NK-92 treated with Interleukin-12 subunit alpha and Interleukin-12 subunit beta, amount 100 ng/mL, for 24 hours (cell line): ENCODE data around the gene SREK1.
"Not testable (repeated sequence)": the region's sequence is repeated elsewhere in the genome, so short reads cannot be mapped to it uniquely, and the experiment has no call there.

Experiments used
- DNase-seq: peaks from one replicate; lab custom pipeline; 2025; lab: John Stamatoyannopoulos, UW

The SREK1 gene, protein sequence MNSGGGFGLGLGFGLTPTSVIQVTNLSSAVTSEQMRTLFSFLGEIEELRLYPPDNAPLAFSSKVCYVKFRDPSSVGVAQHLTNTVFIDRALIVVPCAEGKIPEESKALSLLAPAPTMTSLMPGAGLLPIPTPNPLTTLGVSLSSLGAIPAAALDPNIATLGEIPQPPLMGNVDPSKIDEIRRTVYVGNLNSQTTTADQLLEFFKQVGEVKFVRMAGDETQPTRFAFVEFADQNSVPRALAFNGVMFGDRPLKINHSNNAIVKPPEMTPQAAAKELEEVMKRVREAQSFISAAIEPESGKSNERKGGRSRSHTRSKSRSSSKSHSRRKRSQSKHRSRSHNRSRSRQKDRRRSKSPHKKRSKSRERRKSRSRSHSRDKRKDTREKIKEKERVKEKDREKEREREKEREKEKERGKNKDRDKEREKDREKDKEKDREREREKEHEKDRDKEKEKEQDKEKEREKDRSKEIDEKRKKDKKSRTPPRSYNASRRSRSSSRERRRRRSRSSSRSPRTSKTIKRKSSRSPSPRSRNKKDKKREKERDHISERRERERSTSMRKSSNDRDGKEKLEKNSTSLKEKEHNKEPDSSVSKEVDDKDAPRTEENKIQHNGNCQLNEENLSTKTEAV

DNA sequence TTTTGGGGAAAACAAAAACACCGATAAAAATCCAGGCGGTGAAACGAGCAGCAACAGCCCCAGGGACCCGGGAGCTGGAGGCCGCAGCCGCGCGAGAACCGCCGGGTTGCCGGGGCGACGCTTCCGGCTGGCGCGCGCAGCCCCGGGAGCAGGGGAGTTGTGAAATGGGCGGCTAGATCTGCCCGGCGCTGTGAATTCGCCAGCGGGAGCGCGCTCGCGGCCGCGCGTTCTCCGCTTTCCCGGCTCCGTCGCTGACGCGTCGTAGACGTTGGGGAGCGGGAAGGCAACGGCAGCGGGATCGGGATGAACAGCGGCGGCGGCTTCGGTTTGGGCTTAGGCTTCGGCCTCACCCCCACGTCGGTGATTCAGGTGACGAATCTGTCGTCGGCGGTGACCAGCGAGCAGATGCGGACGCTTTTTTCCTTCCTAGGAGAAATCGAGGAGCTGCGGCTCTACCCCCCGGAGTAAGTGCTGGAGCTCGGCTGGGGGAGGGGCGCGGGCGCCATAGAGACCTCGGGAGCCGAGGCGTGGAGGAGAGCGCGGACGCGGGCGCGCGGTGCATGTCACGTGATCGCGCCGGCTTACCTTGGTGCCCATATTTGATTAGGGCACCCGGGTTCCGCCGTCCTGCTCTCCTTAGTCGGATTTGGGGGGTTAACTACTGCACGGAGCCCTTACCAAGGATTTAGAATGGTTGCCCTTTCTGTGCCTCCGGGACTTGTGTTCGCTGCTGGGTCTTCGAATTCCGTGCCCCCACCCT, at the start of gene SREK1:
Gene SREK1 (plus strand): TSS at position 227 of the 760 bp plus-strand sequence. CDS start 77 bp downstream, at position 304.
- DNase-seq: peak; percentile 83

DNA sequence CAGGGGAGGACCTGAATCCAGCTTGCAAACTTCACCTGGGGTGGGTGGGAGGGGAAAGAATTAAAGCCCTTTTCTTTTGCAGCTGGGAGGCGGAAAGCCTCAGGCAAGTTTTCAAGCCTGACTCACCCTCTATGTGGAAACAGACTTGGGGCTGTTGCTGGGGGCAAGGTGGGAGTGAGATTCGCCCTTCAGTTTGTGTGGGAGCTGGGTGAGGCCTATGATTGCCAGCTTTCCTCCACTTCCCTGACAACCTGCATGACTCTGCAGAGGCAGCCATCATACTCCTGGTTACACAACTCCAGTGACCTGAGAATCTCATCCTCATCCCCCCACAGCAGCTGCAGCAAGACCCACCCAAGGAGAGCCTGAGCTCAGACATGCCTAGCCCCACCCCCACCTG, 43.2 kb upstream of the SREK1 start:
- DNase-seq: no peak

DNA sequence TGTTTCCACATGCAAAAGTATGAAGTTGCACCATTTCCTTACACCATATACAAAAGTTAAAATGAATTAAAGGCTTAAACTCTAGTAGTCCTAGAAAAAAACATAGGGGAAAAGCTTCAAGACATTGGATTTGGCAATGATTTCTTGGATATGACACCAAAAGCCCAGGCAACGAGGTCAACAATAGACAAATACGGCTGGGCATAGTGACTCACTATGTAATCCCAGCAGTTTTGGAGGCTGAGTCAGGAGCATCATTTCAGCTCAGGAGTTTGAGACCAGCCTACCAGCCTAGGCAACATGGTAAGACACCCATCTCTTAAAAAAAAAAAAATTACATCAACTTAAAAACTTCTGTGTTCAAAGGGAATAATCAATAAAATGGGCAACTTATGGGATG, 30.9 kb upstream of the SREK1 start:
- no peak for DNase-seq

DNA sequence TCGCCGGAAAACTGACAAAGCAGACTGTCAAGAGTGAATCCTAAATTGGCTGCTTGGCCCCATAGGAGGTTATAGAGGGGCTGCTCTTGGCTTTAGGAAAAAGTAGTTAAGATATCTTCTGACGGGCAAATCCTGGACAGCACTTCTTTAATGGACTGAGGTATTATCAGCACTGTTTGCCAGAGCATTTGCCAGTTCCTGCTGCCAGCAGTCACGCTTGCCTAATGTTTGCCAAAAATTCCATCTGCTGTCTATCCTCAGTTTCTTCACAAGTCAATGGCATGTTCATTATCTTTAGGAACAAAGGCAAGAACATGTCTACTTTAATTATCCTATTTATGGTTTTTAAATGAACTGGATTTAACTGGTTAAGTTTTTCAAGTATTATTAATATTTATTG, 25.8 kb upstream of the SREK1 start:
- DNase-seq: no peak

DNA sequence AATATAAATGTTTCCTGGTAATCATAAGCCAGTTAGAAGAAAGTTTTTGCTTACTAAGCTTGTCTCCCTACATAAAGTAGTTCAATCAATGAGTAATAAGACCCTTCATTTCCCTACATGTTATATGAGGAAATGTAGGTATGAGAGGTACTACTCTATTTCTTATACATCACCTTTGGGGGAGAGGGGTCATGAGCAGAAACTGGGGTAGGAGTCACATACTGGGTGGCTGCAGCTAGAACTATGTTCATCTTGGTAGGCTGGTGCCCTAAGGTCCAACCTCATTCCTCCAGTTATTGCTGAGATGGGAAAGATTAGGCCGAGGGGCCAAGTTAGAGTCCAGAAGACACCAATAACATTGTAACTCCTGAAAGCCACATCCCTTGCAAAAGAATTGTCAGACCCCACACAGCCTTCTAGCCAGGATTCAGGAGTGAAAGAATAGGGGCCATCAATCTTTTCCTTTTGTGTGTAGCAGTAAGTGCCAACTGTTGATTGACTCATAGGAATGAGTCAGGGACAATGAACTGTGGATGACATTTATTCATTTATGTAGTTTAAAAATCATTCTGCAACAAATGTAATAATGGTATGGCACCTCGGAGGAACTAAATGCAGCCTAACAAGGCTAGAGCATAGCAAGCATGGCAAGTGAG, 21.6 kb upstream of the SREK1 start:
- no peak for DNase-seq

DNA sequence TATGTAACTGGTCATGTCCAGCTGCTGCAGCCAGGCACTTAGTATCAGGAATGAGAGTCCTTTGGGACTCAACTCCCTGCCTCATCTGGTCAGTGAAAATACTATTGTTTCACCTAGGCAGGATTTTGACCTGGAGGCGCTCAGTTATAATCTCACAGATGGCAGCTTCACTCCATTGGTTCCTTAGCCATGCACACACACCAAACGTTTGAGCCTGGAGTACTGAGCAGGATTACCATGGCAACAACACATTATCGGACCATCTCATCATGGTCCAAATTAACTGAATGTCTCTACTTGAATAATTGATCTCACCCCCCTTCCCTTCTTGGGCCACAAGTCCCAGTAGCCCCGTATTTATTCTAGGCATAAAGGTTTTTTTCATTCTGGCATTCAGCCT, 15.0 kb upstream of the SREK1 start:
- DNase-seq: no peak

DNA sequence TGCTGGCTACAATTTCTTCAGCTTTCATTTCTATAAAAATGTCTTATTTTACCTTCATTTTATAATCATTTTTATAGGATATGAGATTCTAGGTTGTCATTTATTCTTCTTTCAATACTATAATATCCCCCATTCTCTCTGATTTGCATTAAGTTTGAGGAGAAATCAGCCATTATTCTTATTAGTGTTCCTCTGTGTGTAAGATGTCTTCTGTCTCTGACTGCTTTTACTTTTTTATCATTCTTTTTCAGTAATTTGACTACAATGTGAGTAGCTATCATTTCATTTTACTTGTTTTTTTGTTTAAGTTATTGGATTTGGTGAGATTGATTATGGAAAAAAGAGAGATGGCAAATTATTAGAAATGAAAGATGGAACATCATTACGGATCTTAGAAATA, 13.6 kb upstream of the SREK1 start:
- DNase-seq: no peak

DNA sequence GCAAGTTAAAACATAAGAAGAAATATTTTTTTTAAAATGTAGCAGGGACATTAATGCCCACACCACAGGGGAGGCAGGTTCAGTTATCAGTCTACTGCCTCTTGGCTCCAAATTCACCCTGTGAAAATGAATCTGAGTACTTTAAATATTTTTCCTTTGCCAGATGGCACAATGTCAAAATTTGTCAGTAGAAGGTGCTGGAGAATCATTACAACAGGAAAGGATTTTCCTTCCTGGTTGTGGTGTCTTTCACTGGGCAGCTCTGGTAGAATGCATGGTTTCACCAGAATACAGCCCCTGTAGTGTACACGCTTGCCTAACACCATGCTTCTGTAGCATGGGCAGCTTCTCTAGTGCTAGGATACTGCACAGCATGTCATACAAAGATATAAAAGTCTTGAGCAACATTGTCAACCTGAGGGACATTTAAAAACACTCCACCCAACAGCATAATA, 9.7 kb upstream of the SREK1 start:
- DNase-seq: no peak

DNA sequence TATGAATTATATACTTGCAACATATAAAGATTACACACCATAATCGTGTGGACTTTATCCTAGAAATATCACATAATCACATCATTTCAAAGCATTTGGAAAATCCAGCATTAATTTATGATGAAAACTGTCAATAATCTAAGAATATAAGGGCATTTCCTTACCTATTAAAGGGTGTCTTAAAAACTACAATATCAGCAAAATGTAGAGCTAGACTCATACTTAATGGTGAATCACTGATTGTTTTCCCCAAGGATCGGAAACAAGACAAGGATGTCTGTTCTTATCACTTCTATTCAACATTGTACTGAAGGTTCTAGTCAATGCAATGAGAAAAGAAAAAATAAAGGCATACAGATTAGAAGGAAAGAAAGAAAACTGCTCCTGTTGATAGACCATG, 8.0 kb upstream of the SREK1 start:
- no peak for DNase-seq

DNA sequence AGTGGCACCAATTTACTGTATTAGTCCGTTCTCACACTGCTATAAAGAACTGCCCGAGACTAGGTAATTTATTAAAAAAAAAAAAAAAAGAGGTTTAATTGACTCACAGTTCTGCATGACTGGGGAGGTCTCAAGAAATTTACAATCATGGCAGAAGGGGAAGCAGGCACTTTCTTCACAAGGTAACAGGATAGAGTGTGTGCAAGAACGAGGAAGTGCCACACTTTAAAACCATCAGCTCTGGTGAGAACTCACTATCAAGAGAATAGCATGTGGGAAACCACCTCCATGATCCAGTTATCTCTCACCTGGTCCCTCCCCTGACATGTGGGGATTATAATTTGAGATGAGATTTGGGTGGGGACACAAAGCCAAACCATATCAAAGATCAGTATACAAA, 7.2 kb upstream of the SREK1 start:
- DNase-seq: not testable (repeated sequence)

DNA sequence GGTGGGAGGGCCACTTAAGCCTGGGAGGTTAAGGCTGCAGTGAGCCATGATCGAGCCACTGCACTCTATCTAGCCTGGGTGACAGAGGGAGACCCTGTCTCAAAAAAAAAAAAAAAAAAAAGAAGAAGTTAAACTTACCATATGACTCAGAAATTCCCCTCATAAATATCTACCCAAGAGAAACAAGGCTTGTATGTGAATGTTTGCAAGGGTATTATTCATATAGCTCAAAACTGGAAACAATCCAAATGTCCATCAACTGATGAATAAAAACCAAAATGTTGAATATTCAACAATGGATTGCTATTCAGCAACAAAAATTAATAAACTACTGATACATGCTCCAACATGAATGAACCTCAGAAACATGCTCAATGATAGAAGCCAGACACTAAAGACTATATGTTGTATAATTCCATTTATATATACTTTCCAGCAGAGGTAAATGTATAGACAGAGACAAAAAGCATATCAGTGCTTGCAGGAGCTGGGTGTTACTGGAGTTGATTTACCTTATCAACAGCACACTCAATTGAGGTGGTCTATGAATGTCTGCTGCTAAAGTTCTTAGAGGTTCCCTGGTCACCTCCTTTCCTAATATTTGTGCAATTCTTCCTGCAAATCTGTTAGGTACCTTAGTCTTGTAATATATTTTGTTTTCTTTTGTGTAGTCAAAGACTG, 5.3 kb upstream of the SREK1 start:
- no peak for DNase-seq

DNA sequence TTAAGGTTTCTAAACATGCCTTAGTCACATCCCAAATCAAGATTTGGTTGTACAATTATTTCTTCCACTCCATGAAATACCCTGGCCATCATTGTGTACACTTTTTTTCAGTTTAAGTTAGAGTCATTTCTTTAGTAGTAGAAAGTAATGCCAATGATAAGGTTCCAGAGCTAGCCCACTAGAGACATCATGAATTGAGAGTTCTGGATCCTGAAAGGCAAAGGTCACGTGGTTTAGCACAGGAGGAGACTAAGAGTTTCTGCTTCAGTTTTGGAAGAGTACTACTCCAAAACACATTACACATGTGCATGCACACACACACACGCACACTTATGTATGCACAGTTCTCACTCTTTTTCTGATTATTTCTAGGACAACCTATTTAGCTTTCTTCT, 4.8 kb upstream of the SREK1 start:
- DNase-seq: no peak

DNA sequence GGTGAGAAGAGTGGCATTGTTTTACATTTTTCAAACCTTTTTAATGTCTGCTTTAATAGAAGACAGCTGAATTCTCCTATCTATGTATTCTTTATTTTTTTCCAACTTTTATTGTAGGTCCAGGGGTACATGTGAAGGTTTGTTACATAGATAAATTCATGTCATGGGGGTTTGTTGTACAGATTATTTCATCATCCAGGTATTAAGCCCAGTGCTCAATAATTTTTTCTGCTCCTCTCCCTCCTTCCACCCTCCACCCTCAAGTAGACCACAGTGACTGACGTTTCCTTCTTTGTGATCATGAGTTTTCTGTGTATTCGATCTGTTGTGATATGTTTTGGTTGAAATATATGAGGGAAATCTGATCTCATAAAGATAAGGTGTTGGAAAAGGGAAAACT, 1.7 kb upstream of the SREK1 start:
- no peak for DNase-seq

DNA sequence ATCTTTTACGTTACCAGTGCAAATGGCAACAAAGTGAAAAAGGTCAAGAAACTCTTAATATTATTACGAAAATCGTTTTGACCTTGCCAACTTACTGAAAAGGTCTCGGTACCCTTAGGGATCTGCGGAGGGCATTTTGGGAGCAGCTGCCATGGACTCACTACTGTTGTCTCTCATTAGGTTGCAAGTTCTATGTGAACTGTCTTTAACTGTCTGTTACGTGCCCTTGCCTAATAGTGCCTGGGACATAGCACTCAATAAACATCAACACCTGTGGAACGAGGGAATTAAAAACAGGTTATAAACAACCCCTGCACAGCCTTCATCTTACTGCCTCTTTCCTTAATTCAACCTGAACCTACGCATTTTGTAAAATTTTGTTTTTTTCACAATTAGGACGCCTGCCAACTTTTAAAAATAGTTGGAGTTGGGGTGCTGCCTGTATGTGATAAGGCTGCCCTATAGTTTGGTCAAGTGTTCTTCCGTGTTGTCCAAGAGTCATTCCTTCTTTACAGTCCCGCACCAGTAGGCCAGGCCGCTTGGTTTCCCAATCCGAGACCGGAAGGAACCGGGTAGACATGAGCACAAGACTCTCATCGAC, 527 bp upstream of the SREK1 start:
- DNase-seq: no peak

DNA sequence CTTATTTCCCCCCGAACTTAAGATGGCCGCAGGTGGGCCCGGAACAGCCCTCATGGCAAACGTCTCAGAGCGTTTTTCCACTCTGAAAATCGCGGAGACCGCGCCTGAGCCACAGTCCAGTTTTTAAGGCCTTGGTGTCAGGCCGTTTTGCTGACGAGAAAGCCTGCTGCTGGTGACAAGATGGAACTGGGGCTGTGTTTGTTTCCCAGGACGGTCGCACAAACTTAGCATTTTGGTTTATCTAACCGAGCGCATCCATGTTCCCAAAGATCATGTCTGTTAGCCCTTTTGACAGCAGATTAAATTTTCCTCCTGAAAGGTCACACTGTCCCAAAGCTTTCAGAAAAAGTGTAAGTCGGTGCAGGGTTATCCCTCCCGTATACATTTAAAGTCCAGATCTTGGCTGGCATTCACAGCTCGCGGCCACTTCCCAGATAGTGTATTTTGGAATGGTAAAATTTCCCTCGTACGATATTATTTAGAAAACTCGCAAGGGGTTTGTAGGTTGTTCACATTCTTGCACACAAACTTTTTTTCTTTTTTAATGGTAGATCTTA, 812 bp downstream of the SREK1 start:
- no peak for DNase-seq

DNA sequence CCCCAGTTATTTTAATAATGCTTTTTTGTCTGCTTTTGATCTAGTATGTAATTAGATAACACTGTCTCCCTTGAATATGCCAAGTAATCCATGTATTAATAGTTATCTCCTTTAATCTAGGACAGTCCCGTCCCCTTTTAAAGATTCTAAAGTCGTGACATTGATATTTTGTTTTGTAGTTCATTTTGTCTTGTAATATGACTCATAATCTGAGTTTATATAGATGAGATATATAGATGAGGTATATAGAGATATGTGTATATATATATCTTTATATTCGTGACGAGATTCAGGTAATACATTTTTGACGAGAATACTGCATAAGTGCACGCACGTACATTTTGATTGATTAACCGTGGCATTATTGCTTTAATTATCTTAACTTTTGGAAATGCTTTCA, 1.6 kb downstream of the SREK1 start:
- no peak for DNase-seq

DNA sequence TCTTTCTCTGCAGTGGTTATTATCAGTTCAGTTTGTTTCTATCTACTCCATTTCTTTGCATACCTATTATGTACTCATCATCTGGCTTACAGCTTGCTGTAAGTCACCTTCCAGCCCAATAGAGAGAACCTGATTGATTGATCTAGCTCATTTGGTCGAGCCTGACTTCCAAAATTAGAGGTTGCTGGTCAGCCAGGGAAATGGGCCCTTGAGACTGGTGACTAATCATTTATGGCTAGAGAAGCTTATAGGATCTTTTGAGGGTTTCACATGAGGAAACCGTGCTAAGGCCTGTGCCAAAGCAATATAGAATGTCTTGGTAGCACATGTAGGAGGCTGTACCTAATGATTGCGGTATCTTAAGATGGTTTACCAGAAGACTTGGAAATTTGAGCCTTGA, 5.8 kb downstream of the SREK1 start:
- no peak for DNase-seq

DNA sequence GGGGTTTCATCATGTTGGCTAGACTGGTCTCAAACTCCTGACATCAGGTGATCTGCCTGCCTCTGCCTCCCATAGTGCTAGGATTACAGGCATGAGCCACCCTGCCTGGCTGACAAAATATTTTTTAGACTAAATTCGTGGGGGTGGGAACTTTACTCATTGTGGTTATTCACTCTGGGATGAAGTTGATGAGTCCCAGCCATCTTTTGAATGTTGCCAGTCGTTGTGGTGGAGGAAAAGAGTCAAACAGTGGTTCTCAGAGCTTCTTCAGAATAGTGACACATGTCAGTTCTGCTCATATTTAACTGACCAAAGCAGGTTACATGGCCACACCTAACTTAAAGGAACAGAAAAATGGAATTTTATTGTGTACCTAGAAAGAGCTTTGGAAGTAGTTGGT, 6.9 kb downstream of the SREK1 start:
- no peak for DNase-seq

DNA sequence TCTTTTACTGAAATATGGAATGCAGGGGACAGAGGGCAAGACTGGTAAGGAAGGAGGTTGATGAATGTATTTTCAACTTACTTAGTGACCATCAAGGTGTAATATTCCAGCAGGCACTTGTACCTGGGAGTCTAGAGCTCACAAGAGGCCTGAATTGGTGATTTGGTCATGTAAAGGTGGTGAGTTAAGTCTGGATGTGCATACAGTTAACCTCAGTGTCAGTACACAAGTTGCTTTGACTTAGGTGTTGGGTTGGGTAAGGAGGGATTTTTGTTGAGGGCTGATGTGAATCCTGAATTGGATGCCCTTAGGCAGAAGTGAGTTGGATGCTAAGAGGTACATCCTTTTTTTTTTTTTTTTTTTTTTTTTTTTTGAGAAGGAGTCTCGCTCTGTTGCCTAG, 7.4 kb downstream of the SREK1 start:
- no peak for DNase-seq

DNA sequence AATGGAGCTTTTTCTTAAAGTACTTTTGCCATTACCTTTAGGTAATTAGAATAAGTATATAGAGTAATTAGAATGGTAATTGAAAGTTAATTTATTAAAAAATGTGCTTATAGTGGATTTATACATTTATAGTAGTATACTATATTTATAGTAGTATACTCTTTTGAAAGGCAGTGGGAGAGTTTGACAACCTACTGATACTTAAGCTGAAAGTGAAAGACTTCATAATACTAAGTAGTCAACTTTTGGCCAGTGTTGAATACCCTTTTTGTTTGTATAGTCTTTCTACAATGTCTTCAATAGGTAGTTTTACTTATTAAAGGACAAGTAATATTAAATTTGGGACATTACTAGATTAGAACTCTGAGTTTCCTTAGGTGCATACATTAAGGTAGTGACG, 12.9 kb downstream of the SREK1 start:
- no peak for DNase-seq

DNA sequence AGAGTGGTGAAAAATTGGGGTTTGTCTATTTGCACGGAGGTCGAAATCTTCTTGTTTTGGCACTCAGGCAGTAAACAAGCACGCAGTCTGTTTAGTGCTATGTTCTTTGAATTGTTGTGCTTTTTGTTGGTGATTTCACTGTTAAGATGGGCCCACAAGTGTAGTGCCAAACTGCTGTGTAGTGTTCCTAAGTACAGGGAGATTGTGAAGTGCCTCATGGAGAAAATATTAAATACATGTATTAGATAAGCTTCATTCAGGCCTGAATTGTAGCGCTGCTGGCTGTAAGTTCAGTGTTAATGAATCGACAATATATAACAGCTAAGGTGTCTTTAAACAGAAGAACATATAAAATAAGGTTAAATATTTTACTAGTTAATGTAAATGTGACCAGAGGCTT, 17.3 kb downstream of the SREK1 start:
- DNase-seq: no peak
